Astrocyte (in vitro differentiated cells and primary cell): ENCODE measurements around the gene MDFIC.

Source experiments
- CTCF ChIP-seq: IDR thresholded peaks from 2 replicates; pipeline ENCODE4 v1.5.1; 2011; ENCODE audit warnings: low read depth, mild to moderate bottlenecking, inconsistent platforms, low read length, moderate library complexity; ENCODE audit not compliant: insufficient read depth
- EZH2 ChIP-seq: IDR thresholded peaks from 2 replicates; pipeline ENCODE4 v1.6.1; 2012; ENCODE audit warnings: mild to moderate bottlenecking, low read length, inconsistent platforms; ENCODE audit not compliant: insufficient read depth

DNA sequence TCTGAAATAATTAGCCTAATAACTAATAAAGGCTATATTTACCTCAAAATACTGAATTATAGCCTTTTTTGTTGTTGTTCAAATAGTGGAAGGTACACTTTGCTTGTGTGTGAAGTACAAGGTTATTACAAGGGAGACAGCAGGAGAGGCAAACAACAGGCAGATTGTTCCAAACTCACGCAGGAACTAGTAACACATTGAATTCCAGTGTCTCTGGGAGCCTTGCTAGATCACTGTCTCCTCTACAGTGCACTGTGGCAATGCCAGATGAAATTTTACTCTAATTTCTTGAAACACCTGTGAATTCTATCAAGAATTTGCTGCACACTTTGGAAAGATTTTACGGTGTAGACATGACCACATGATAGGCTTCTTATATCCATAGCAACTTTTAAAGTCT lies 112.6 kb downstream of the MDFIC start:
- TF ChIP-seq CTCF = no peak
- no peak for TF ChIP-seq EZH2
